GM18519 (cell line): ENCODE measurements around the gene NBL1.

Experiments used
- ATAC-seq: cut with Tn5 transposase; IDR thresholded peaks from one replicate; pipeline ENCODE4 v1.9.1; 2021; ENCODE audit warnings: mild to moderate bottlenecking, moderate library complexity; ENCODE audit not compliant: unreplicated experiment, low FRiP score

Gene NBL1

DNA sequence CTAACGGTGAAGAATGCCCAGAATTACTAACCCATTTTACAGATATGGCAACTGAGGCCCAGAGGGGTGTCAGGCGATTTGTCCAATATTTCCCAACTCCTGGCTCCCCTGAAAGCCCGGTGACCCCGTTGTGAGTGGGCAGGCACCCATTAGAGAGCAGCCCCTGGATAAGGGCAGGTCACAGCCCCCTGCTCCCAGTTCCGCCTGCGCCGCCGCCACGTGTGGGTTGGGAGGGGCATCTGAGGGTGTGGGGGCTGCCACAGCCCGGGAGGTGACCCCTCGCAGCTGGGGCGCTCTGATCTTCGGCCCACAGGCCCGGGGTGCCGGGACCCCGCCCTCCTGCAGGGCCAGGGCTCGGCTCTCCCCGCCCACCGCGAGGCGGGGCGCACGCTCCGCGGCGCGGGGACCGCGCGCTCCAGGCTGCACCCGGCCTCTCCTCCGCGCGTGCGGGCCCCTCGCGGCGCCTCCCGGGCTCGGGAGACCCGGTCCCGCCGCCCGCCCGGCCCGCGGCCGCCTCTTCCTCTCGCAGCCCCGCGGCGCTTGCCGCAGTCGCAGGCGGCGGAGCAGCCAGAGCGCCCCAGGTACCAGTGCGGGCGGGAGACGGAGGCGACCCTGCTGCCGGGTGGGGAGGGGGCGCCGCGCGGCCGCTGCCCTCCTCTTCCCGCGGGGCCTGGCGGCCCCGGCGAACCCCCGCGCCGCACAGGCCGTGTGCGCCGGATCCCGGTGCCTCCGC lies 20.5 kb downstream of the NBL1 start, which contains the start of gene HTR6:
TSS of gene HTR6 (plus strand) at position 423 of the 733 bp plus-strand sequence. CDS start 879 bp downstream, outside the sequence.
- ATAC-seq, result no peak

DNA sequence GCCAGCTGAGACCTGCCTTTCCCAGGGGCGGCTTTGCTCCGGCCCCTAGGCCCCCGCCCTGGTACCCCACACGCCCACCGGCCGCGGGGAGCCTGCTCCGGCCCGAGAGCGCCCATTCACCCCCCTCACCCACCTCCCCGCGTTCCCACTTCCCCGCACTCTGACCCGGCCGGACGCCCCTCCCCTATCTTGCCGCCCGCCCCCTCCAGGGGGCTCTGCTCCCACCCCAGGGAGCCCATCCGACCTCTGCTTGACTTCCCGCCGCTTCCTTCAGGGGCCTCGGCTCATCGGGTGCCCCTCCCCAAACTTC lies 21.0 kb downstream of the NBL1 start:
- ATAC-seq, result no peak

DNA sequence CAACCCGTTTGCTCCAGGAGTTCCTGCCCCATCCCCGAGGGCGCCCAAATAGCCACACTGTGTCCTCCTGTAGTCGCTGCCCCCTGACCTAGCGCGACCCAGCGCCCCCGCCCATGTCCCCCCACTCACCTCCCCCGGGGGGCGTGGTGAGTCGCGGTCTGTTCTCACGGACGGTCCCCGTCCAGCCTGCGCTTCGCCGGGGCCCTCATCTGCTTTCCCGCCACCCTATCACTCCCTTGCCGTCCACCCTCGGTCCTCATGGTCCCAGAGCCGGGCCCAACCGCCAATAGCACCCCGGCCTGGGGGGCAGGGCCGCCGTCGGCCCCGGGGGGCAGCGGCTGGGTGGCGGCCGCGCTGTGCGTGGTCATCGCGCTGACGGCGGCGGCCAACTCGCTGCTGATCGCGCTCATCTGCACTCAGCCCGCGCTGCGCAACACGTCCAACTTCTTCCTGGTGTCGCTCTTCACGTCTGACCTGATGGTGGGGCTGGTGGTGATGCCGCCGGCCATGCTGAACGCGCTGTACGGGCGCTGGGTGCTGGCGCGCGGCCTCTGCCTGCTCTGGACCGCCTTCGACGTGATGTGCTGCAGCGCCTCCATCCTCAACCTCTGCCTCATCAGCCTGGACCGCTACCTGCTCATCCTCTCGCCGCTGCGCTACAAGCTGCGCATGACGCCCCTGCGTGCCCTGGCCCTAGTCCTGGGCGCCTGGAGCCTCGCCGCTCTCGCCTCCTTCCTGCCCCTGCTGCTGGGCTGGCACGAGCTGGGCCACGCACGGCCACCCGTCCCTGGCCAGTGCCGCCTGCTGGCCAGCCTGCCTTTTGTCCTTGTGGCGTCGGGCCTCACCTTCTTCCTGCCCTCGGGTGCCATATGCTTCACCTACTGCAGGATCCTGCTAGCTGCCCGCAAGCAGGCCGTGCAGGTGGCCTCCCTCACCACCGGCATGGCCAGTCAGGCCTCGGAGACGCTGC lies 21.7 kb downstream of the NBL1 start:
- ATAC-seq, result no peak

DNA sequence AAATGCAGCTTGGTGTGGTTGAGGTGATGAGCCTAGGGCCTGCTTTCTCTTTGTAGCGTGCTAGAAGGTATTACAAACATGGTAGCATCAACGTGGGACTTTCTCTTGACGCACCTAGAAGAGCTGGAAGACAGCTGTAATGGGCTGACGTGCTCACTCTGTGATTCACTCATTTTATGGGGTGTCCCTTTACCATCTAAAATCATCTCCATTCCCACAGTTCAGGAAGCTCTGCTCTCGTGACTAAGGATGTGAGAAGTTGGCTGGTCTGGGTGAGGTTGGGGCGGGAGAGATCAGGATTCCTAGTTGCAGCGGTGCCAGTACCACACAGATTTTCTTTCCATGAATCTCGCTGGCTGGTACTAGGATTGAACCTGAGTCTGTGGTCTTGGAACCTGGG lies 24.8 kb downstream of the NBL1 start:
- no peak for ATAC-seq

DNA sequence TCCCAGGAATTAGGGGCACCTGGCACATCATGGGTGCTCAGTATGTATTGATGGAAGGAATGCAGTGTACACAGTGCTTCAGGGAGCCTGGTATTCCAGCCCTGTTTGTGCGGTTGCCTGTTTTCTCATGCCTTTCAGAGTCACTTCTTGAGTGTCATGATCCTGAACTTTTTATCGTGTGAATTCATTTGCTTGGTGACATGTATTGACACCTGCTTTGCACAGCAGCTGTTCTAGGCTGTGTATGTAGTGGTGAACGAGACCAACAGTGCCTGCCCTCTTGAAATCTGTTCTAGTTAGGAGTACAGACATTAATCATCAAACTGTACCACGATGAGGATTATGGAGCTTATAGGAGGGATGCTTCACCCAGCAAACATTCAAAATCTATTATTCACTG lies 26.7 kb downstream of the NBL1 start:
- no peak for ATAC-seq

DNA sequence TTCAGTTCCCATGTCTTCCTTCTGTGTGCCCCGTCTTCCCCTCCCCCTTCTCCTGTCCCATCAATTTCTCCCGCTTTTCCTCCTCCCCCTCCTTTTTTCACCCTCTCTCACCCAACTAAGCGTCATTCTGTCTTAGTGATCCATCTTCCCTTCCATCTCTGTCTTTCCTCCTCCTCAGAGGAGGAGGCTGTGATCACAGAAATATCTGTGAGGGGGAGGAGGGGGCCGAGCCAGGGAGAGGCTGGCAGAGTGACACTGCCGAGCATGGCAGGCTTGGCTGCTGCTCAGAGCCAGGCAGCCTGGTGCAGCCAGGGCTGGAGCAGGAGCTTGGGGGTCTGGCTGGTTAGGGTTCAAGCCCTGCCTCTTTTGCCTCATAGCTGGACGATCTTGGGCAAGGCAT lies 28.1 kb downstream of the NBL1 start:
- ATAC-seq, result no peak

DNA sequence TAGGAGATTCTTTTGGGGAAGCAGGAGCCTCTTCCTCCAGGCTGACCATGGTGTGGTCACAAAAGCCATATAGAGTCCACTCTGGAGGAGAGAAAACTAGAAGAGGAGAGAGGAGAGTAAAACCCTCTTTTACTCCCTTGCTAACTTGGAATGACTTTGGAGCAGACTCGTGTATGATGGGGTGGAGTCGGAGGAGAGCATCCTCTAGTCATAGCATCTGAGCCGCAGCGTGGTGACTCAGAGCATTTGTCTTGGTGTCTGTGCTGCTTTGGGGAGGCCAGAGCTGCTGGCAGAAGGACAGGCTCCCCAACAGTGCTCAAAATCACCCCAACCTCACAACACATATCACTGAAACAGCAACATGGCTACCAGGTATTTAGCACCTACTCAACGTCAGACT lies 31.7 kb downstream of the NBL1 start:
- no peak for ATAC-seq

DNA sequence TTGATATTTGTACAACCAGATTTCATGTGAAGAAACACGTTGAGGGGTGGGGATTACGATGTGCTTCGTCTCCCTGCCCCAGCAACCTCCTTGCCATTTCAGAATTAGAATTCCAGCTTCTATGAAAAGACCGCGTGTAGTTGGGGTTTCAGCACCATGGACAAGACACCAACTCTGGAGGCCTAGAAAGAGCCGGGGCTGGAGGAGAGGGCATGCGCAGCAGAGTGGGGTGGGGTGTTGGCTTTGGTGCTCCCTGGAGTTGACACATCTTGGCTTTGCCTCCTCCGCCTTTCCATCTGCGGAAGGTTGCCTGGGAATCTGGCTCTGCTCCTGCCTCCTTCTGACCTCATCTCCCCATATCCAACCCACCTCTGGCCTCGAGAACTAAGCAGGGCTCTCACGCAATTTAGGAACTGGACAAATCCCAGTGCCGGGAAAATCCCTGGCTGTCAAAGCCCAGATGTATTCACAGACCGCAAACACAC lies 32.4 kb downstream of the NBL1 start:
- ATAC-seq, result no peak

DNA sequence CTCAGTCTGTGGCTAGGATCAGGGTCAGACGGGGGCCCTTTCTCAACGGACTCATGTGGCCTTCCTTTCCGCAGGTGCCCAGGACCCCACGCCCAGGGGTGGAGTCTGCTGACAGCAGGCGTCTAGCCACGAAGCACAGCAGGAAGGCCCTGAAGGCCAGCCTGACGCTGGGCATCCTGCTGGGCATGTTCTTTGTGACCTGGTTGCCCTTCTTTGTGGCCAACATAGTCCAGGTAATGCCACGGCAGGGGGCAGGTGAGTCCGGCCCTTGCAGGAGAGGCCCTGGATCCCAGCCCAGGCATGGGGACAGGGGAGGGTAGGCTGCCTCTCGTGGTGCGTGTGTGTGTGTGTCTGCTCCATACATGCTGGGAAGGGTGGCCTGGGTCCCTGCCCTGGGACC lies 34.4 kb downstream of the NBL1 start:
- ATAC-seq, result no peak

DNA sequence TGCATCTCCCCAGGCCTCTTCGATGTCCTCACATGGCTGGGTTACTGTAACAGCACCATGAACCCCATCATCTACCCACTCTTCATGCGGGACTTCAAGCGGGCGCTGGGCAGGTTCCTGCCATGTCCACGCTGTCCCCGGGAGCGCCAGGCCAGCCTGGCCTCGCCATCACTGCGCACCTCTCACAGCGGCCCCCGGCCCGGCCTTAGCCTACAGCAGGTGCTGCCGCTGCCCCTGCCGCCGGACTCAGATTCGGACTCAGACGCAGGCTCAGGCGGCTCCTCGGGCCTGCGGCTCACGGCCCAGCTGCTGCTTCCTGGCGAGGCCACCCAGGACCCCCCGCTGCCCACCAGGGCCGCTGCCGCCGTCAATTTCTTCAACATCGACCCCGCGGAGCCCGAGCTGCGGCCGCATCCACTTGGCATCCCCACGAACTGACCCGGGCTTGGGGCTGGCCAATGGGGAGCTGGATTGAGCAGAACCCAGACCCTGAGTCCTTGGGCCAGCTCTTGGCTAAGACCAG lies 34.9 kb downstream of the NBL1 start:
- ATAC-seq, result no peak

DNA sequence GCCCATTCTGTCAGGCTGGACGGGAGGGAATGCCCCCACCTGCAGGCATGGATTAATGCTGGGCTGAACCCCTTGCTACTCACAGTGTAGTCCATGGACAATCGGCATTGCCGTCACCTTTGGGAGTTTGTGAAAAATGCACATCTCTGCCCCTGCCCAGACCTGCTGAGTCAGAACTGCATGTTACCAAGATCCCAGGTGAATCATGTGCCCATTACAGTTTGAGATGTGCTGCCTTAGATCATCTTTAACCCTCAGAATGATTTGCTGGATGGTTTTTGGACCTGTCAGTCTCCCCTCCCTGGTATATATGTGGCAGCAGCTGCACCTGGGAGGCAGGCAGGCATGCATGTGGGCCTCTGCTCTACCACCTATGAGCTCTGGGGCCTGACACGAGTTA lies 35.6 kb downstream of the NBL1 start:
- no peak for ATAC-seq

DNA sequence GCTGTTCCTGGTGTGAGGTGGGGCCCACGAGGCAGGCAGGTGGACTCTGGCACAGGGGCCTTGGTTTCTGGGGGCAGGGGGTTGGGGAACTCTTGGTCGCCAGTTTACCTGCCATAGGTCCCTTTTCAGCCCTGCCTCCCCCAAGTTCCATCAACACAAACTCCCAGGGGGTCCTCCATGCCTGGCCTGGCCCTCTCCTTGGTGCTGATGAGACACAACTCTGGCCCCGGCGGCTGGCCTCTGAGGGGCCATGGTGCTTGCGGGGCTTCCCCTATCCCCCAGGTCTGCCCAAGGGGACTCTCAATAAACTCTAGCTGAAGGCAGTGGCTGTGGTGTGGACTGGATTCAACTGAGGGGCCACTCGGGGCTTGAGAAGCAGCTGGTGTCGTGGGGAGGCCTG lies 36.5 kb downstream of the NBL1 start:
- ATAC-seq, result no peak

DNA sequence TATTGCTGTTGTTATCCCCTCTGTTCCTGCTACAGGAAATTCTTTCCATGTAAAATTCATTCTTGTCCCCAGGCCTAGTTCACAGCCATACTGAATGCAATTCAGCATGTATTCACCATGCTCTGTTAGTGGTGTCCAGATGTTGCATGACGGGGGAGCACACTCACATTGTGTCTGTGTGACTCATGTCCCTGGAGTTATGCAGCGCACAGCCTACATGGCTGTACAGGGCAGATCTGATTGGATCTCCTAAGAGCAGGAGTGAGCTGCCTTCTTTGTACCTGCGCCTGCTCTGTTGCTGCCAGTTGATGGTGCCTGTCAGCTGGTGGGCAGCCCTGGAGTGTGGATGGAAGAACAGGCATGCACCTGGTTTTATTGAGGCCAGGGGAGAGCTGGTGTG lies 38.1 kb downstream of the NBL1 start:
- ATAC-seq, result no peak

DNA sequence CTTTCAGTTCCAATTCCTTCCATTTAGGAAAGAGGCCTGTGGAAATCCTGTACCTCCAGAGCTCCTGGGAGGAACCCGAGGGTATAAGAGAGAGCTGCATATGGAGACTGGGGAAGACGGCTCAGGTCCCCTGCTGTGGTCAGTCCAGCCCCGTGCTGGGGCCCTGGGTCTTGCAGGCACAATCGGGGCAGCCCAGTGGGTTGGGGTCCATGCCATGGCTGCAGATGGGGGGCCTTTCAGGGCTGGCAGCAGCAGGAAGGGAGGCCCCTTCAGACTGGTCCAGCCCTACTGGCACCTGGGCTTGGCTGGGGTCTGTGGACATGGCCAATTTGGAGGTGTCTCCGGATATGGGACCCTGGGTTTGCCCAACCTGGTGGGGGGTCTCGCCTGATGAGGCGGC lies 38.8 kb downstream of the NBL1 start:
- ATAC-seq, result no peak

DNA sequence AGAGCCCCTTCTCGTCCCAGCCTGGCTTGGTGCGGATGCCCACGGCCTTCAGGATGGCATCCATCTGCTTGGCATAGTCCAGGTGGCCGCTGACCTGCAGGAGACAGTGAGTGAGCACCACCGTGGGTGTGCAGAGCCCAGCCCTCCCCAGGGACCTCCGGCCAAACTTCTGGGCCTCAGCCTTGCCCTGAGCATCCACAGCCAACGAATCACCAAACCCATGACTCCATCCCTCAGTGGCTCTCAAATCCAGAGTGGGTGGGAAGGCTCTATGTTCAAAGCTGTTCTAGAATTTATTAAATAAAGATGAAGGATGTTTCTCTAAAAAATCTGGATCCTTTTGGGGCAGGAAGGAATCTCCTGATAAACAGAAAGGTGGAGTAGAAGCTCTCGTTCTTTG lies 39.2 kb downstream of the NBL1 start:
- no peak for ATAC-seq

DNA sequence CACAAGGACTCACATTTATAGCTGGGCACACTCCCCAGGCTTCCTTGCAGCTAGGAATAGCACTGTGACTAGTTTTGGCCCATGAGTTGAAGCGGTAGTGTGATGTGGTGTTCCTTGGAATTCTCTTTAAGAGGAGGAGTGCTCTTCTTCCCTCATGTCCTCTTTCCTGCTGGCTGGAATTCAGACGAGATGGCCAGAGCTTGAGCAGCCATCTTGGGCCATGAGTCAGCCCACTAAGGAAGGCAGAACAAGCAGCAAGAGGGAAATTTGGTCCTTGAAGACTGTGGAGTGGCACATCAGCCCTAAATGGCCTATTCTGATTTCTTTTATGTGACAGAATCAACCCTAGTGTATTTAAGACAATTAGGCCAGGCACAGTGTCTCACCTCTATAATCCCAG lies 40.6 kb downstream of the NBL1 start:
- no peak for ATAC-seq

DNA sequence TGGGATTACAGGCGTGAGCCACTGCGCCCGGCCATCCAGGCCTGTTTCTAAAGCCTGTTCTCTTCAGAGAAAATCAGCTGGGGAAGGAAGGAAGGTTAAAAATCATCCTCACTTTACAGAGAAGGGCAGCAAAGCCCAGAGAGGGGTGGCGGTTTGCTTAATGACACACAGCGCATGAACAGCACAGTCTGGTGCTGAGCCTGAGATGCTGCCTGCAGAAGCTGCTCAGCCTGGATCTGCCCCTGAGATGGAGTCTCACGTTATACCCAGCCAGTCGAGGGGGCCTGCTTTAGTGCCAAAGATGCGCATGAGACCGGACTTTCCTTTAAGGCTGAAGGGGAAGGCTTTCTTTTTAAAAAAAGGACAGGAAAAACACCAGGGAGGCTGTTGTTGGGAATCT lies 41.9 kb downstream of the NBL1 start:
- ATAC-seq, result no peak

DNA sequence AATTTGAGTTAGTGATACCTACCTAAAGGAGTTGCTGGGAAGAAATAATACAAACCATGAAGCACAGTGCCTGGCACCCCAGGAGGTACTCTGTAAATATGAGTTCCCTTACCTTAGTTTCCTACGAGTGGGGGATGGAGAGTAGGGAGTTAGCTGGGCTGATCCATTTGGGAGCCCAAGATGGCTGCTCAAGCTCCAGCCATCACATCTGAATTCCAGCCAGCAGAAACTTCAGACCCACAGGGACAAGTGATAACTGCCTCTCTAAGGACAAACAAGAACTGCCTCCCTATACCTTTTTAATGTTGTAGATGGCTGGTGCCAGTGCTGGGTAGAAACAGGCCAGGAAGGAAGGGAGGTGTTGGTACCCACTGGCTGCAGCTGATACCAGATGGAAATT lies 43.3 kb downstream of the NBL1 start:
- ATAC-seq, result no peak

DNA sequence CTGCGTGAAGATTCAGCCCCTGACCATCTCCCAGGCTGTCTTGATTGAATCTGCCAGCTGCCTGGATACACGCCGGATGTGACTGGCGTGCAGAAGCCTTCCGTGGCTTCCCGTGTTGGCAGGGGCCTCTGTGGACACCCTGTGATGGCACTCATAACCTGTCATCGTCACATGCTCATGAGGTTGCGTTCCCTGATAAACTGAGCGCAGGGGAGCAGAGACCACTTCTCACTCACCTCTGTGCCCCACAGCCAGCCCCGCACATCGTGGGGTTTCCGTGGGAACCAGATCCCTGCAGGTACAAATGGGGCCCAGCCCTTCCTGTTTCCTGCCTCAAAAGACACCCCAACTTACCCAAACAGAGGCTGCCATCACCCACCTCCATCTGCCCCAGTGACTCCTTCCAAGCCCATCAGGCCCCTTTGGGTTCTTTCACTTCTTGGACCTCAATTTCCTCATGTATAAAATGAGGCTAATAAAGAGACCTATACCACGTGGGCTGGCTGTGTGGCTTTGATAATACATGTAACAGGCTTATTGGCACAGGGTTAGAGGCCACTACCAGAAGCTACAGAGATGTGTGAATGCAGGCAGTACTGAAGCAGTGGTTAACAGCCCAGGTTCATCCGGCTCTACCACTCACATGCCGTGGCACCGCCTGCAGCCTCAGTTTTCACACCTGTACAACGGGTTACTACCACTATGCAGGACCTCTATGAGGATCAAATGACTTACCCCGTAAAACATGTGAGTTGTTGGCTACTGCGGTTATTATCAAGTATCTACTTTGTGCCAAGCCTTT lies 44.1 kb downstream of the NBL1 start:
- no peak for ATAC-seq

DNA sequence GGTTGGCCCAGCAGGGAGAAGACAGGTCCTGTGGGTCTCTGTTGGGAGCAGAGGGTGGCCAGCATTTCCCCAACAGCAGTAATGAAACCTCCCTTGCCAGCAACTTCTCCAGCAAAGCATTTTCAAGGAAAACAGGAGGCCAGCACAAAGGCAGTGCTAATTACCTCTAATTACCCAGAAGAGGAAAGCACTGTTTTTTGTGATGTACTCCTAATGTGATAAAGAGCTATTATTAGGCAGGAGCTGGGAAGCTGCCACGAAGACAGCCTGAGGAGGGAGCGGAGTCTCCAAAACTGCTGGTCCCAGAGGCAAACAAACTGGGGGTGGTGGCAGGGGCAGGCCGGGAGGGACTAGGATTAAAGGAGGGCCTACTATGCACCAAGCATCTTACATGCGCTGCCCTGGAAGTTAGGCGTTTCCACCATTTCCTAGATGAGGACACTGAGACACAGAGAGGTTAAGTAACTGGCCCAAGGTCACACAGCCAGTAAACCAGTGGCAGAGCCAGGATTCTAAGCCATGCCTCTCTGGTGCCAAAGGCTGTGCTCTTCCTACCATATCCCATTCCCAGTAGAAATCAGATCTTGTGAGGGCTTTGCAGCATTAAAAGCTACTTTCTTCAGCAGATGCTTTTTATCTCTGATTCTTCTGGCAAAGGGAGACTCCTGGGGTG lies 45.1 kb downstream of the NBL1 start:
- no peak for ATAC-seq
